Upper lobe of left lung (tissue), 6 donors: ENCODE measurements around the gene SAMD11. TPM values are rescaled to one million over a fixed set of nuclear protein-coding genes. Genes with fewer than 3 reads are reported as not detected.

Experiments used
- ATAC-seq, 2 donors: fragments of 200-7000 bp; cut with Tn5 transposase; one replicate each; pipeline ENCODE4 v1.9.1; 2022; ENCODE audit warnings: mild to moderate bottlenecking in 2 of 2, moderate library complexity in 2 of 2; ENCODE audit not compliant: low FRiP score in 2 of 2
- DNase-seq, 2 donors: peaks; one replicate each; pipeline ENCODE4 v3.0.0-alpha.2; 2019 to 2020
- H3K27ac ChIP-seq, 4 donors: fragments of 200-600 bp; sonication (generic); one replicate each; pipeline ENCODE4 v1.5.1; 2016 to 2019
- H3K27me3 ChIP-seq, 4 donors: fragments of 200-600 bp; sonication (generic); one replicate each; pipeline ENCODE4 v1.5.1; 2017 to 2019
- H3K36me3 ChIP-seq, 4 donors: fragments of 200-600 bp; sonication (generic); one replicate each; pipeline ENCODE4 v1.5.1; 2016 to 2019
- H3K4me1 ChIP-seq, 4 donors: fragments of 200-600 bp; sonication (generic); one replicate each; pipeline ENCODE4 v1.5.1; 2018 to 2019
- H3K4me3 ChIP-seq, 4 donors: fragments of 200-600 bp; sonication (generic); one replicate each; pipeline ENCODE4 v1.5.1; 2017 to 2019; ENCODE audit warnings: mild to moderate bottlenecking in 2 of 4, moderate library complexity in 1 of 4
- H3K9me3 ChIP-seq, 4 donors: fragments of 200-600 bp; sonication (generic); one replicate each; pipeline ENCODE4 v1.5.1; 2018 to 2019
- CTCF ChIP-seq, 6 experiments: fragments of 450-650 bp in 4 of 6; fragments of 200-600 bp in 2 of 6; sonication (generic) in 2 of 6; IDR thresholded peaks; one replicate each; pipeline ENCODE4 v1.5.1; 2016 to 2019; ENCODE audit warnings: antibody characterized with exemption in 6 of 6
- EP300 ChIP-seq, 4 donors: sonication (generic); formaldehyde crosslinking; IDR thresholded peaks; one replicate each; pipeline ENCODE4 v1.5.1; 2017; ENCODE audit warnings: antibody characterized with exemption in 4 of 4, control low read depth in 2 of 4
- POLR2A ChIP-seq, 4 donors: fragments of 450-650 bp; IDR thresholded peaks; one replicate each; pipeline ENCODE4 v1.5.1; 2016 to 2017; ENCODE audit warnings: antibody characterized with exemption in 4 of 4, mild to moderate bottlenecking in 2 of 4
- POLR2AphosphoS5 ChIP-seq, 2 donors: sonication (generic); formaldehyde crosslinking; IDR thresholded peaks; one replicate each; pipeline ENCODE4 v1.5.1; 2017; ENCODE audit warnings: antibody characterized with exemption in 2 of 2
- WGBS, 2 donors: methylation state at CpG; one replicate each; pipeline ENCODE4 v1.1.5; 2017 to 2018; 5-methylcytosine and 5-hydroxymethylcytosine counted together
- total RNA-seq, 6 donors: library from RNA; depleted of rRNA in 4 of 6; stranded (reverse); fragments of >200 nt in 4 of 6; gene quantifications; one replicate each; pipeline versions ENCODE4 v1.1.0 to v1.2.1, GENCODE V29; 2016 to 2021
- donor health status: DM: no; HTN: no; CAD: no; lungs with moderate emphysema.
- donor health status: DM: no; HTN: yes; CAD: no; lungs with severe emphysema.

Gene SAMD11
- total RNA-seq, 6 donors from 2014 or later = 1.0 to 9.3 (median 2.4) TPM

DNA sequence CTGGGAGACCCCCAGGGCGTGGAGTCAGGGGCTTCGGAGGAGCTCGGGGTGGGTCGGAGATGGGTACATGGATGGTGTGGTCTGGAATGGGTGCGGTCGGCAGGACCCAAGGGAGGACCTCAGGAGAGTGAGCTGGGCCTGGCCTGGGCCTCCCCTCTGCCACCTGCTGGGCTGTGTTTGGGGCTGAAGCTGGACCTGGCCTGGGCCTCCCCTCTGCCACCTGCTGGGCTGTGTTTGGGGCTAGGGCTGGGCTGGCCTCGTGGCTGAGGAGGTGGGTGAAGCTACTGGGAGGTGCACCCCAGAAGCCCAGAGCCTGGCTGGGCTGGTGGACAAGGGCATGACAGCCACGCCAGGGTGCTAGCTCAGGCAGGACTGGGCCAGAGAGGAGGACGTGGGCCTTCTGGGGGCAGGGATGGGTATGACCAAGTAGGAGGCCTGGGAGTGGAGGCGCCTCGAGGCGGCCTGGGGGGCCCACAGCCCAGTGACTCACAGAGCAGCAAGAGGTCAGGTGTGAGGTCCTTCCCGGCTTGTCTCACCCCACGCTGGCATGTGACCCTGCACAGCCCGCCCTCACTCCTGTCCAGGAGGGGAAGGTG lies 14.5 kb downstream of the SAMD11 start:
- 72 to 92% methylated on average over 5 to 15 of the region's 15 CpGs for WGBS, 2 donors

DNA sequence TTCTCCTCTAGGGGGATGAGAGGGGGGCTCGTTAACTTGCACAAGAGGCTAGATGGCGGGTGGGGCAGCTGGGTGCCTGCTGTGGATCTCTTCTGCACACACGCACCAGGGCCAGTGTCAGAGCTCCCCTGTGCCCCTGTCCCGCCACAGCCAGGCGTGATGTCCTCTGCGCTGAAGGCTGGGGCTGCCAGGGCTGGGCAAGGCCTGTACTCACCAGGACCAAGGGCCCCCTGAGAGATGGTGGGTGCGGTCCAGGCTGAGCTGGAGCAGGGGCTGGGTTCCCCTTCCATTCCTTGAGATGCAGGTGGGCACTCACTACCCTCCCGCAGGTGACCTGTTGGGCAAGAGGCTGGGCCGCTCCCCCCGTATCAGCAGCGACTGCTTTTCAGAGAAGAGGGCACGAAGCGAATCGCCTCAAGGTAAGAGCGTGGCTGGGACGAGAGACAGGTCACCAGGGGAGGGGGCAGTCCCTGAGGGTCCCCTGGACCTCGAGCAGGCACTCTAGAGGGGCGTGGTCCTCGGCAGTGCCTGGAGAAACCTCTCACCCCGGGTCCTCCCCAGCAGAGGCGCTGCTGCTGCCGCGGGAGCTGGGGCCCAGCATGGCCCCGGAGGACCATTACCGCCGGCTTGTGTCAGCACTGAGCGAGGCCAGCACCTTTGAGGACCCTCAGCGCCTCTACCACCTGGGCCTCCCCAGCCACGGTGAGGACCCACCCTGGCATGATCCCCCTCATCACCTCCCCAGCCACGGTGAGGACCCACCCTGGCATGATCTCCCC lies 15.2 kb downstream of the SAMD11 start:
- 73 to 87% methylated on average over 6 to 30 of the region's 30 CpGs for WGBS, 2 donors
- H3K27ac ChIP-seq = no peak overlapping the region
- H3K4me3 ChIP-seq = no peak overlapping the region
- H3K27me3 ChIP-seq = peaks cover 6 to 63% (median 43%) of the 10 kb centered on the region in 4 donors
- ATAC-seq (no peak), DNase-seq (peak in 1 of 2 donors; percentile 69)
- peaks cover 38 to 47% (median 45%) of the 10 kb centered on the region in 4 donors for H3K4me1 ChIP-seq
- TF ChIP-seq EP300 (IDR thresholded peaks at IDR 0.05) (no peak), POLR2AphosphoS5 (IDR thresholded peaks at IDR 0.05) (no peak), POLR2A (IDR thresholded peaks at IDR 0.05) (no peak), CTCF (IDR thresholded peaks at IDR 0.05) (no peak)
- no peaks in the 10 kb centered on the region for H3K36me3 ChIP-seq
- no peaks in the 10 kb centered on the region for H3K9me3 ChIP-seq

More for the DNA sequence above, 14.5 kb downstream of the SAMD11 start:
- H3K4me1 ChIP-seq = peaks cover 38 to 51% (median 47%) of the 10 kb centered on the region in 4 donors
- no peaks in the 10 kb centered on the region for H3K36me3 ChIP-seq
- H3K4me3 ChIP-seq = no peak overlapping the region
- peaks cover 6 to 61% (median 43%) of the 10 kb centered on the region in 4 donors for H3K27me3 ChIP-seq
- no peak for TF ChIP-seq EP300 (IDR thresholded peaks at IDR 0.05)
- no peak for TF ChIP-seq POLR2A (IDR thresholded peaks at IDR 0.05)
- no peak for TF ChIP-seq POLR2AphosphoS5 (IDR thresholded peaks at IDR 0.05)
- TF ChIP-seq CTCF (IDR thresholded peaks at IDR 0.05) = peak in 5 of 6 experiments; percentile 16 to 59 (median 55)
- DNase-seq (peak; percentile 51 to 81), ATAC-seq (peak in 1 of 2 donors; percentile 51)
- no peak overlapping the region for H3K27ac ChIP-seq
- H3K9me3 ChIP-seq = no peaks in the 10 kb centered on the region

GRCh38 chr1:939511-940106 lies 15.9 kb downstream of the SAMD11 start:
- TF ChIP-seq POLR2AphosphoS5 (IDR thresholded peaks at IDR 0.05) = no peak
- peak in 1 of 6 experiments; percentile 5 for TF ChIP-seq CTCF (IDR thresholded peaks at IDR 0.05)
- H3K36me3 ChIP-seq = peaks cover 0 to 4% (median 3%) of the 10 kb centered on the region in 4 donors
- H3K9me3 ChIP-seq = no peaks in the 10 kb centered on the region
- peak overlapping the region in 2 of 4 donors; percentile 31 to 47 for H3K4me3 ChIP-seq
- 22 to 29% methylated on average over 7 to 13 of the region's 21 CpGs for WGBS, 2 donors
- ATAC-seq (no peak), DNase-seq (peak in 1 of 2 donors; percentile 70)
- H3K27ac ChIP-seq = no peak overlapping the region
- peaks cover 6 to 63% (median 43%) of the 10 kb centered on the region in 4 donors for H3K27me3 ChIP-seq
- peaks cover 38 to 47% (median 45%) of the 10 kb centered on the region in 4 donors for H3K4me1 ChIP-seq

GRCh38 chr1:940107-941014 lies 16.6 kb downstream of the SAMD11 start:
- peak overlapping the region in 3 of 4 donors; percentile 30 to 39 (median 35) for H3K27ac ChIP-seq
- H3K4me1 ChIP-seq = peaks cover 38 to 46% (median 40%) of the 10 kb centered on the region in 4 donors
- no peaks in the 10 kb centered on the region for H3K9me3 ChIP-seq
- WGBS, 2 donors = 1% methylated on average over 13 to 38 of the region's 86 CpGs
- TF ChIP-seq CTCF (IDR thresholded peaks at IDR 0.05) (peak in 1 of 6 experiments; percentile 15), POLR2A (IDR thresholded peaks at IDR 0.05) (no peak)
- peak in 1 of 2 donors; percentile 31 for ATAC-seq
- H3K36me3 ChIP-seq = peaks cover 0 to 12% (median 10%) of the 10 kb centered on the region in 4 donors
- peaks cover 6 to 57% (median 40%) of the 10 kb centered on the region in 4 donors for H3K27me3 ChIP-seq
- peak overlapping the region in 3 of 4 donors; percentile 31 to 48 (median 47) for H3K4me3 ChIP-seq
- DNase-seq = peak in 1 of 2 donors; percentile 93
